OCI-LY1 (cell line): Measurements from ENCODE around the gene ZNF134.

Source experiments
- H2AFZ ChIP-seq: fragments of 200-600 bp; sonication (generic), shearing (Covaris generic); 2 replicates; pipeline ENCODE4 v1.6.0; 2014; ENCODE audit warnings: antibody characterized with exemption, mild to moderate bottlenecking, low read length
- H3F3A ChIP-seq: fragments of 200-600 bp; sonication (generic), shearing (Covaris generic); 2 replicates; pipeline ENCODE4 v1.6.0; 2014; ENCODE audit warnings: mild to moderate bottlenecking, antibody characterized with exemption, low read length, moderate library complexity; ENCODE audit not compliant: insufficient read depth
- H3K27ac ChIP-seq: fragments of 200-600 bp; sonication (generic); 2 replicates; pipeline ENCODE4 v1.5.1; 2014; ENCODE audit warnings: low read length, mixed run types, mild to moderate bottlenecking, low read depth; ENCODE audit not compliant: poor library complexity, severe bottlenecking
- H3K27me3 ChIP-seq: fragments of 200-600 bp; sonication (generic); 2 replicates; pipeline ENCODE4 v1.6.0; 2014; ENCODE audit warnings: antibody characterized with exemption, mild to moderate bottlenecking, low read length, moderate library complexity; ENCODE audit not compliant: insufficient read depth
- H3K36me3 ChIP-seq: fragments of 200-600 bp; sonication (generic); 2 replicates; pipeline ENCODE4 v1.6.1; 2014; ENCODE audit warnings: mild to moderate bottlenecking, antibody characterized with exemption, low read length, moderate library complexity, mixed read lengths; ENCODE audit not compliant: insufficient read depth
- H3K4me1 ChIP-seq: fragments of 200-600 bp; sonication (generic); 2 replicates; pipeline ENCODE4 v1.5.1; 2014; ENCODE audit warnings: mild to moderate bottlenecking, low read length, moderate library complexity; ENCODE audit not compliant: insufficient read depth, severe bottlenecking
- H3K4me2 ChIP-seq: fragments of 200-600 bp; sonication (generic), shearing (Covaris generic); 2 replicates; pipeline ENCODE4 v1.6.1; 2014; ENCODE audit warnings: low read length
- H3K4me3 ChIP-seq: fragments of 200-600 bp; sonication (generic); 2 replicates; pipeline ENCODE4 v1.5.1; 2014; ENCODE audit warnings: low read length, low read depth, mild to moderate bottlenecking, mixed read lengths; ENCODE audit not compliant: poor library complexity, severe bottlenecking
- H3K79me2 ChIP-seq: fragments of 200-600 bp; shearing (Covaris generic); 2 replicates; pipeline ENCODE4 v1.6.1; 2016; ENCODE audit warnings: mixed run types, low read length, mixed read lengths; ENCODE audit not compliant: insufficient read depth
- H3K9ac ChIP-seq: fragments of 200-600 bp; sonication (generic), shearing (Covaris generic); 2 replicates; pipeline ENCODE4 v1.6.1; 2014; ENCODE audit warnings: mild to moderate bottlenecking, low read length, mixed read lengths
- H3K9me2 ChIP-seq: fragments of 200-600 bp; sonication (generic), shearing (Covaris generic); 2 replicates; pipeline ENCODE4 v1.6.1; 2014; ENCODE audit warnings: low read depth, mild to moderate bottlenecking, low read length, mixed read lengths
- H3K9me3 ChIP-seq: fragments of 200-600 bp; shearing (Covaris generic); 2 replicates; pipeline ENCODE4 v1.6.1; 2014; ENCODE audit warnings: low read length, mixed read lengths
- H4K20me1 ChIP-seq: fragments of 200-600 bp; sonication (generic), shearing (Covaris generic); 2 replicates; pipeline ENCODE4 v1.6.0; 2016; ENCODE audit warnings: mild to moderate bottlenecking, low read length; ENCODE audit not compliant: insufficient read depth
- CTCF ChIP-seq: fragments of 200-600 bp; sonication (generic), shearing (Covaris generic); IDR thresholded peaks from 2 replicates; pipeline ENCODE4 v1.5.1; 2017; ENCODE audit warnings: mild to moderate bottlenecking, antibody characterized with exemption, low read length, moderate library complexity, mixed read lengths
- EZH2 ChIP-seq: fragments of 200-600 bp; sonication (generic), shearing (Covaris generic); IDR thresholded peaks from 2 replicates; pipeline ENCODE4 v1.8.0; 2017; ENCODE audit warnings: borderline replicate concordance, mixed run types, mild to moderate bottlenecking, antibody characterized with exemption, low read length, moderate library complexity, mixed read lengths

Gene ZNF134

GRCh38 chr19:57613941-57614743 is at the start of gene ZNF134:
TSS of gene ZNF134 (plus strand) at chr19:57614242. CDS start at chr19:57619469, 5,227 bp downstream.
- peaks cover 25% of the 10 kb centered on the region; the same call in 1 of the 2 replicates for H3K79me2 ChIP-seq
- no peaks in the 10 kb centered on the region for H3K9me2 ChIP-seq
- peaks cover 42% of the 10 kb centered on the region for H3K9me3 ChIP-seq
- peak within 1 kb of the TSS; percentile 77 for H3K9ac ChIP-seq
- no peaks in the 10 kb centered on the region for H3K27me3 ChIP-seq
- peak within 1 kb of the TSS; percentile 69 for H3K4me2 ChIP-seq
- no peak within 1 kb of the TSS for H3K27ac ChIP-seq
- H3K36me3 ChIP-seq = peaks cover 49% of the 10 kb centered on the region
- peak within 1 kb of the TSS; percentile 93 for H3K4me3 ChIP-seq
- H2AFZ ChIP-seq = peak within 1 kb of the TSS; percentile 35; the same call in 1 of the 2 replicates
- no peaks in the 10 kb centered on the region for H3F3A ChIP-seq
- no peaks in the 10 kb centered on the region for H4K20me1 ChIP-seq
- H3K4me1 ChIP-seq = peaks cover 11% of the 10 kb centered on the region
- TF ChIP-seq CTCF = no peak
- no peak for TF ChIP-seq EZH2

GRCh38 chr19:57566396-57567265 is 47.4 kb upstream of the ZNF134 start:
- peaks cover 10% of the 10 kb centered on the region for H3K36me3 ChIP-seq
- peaks cover 46% of the 10 kb centered on the region for H3K9me3 ChIP-seq
- no peak overlapping the region for H3K4me3 ChIP-seq
- H3K4me2 ChIP-seq = no peak overlapping the region
- H3K4me1 ChIP-seq = no peaks in the 10 kb centered on the region
- no peaks in the 10 kb centered on the region for H3F3A ChIP-seq
- TF ChIP-seq EZH2 (no peak), CTCF (no peak)
- no peak overlapping the region for H3K9ac ChIP-seq
- H4K20me1 ChIP-seq = no peaks in the 10 kb centered on the region
- no peaks in the 10 kb centered on the region for H3K27me3 ChIP-seq
- H3K9me2 ChIP-seq = no peaks in the 10 kb centered on the region
- H2AFZ ChIP-seq = no peak overlapping the region
- H3K27ac ChIP-seq = no peak overlapping the region
- no peaks in the 10 kb centered on the region for H3K79me2 ChIP-seq

- peaks cover 64% of the 10 kb centered on the region for H3K9me3 ChIP-seq
- H3K36me3 ChIP-seq = peaks cover 51% of the 10 kb centered on the region
Measured at GRCh38 chr19:57570707-57571106, 43.3 kb upstream of the ZNF134 start.

More at GRCh38 chr19:57570707-57571106, 43.3 kb upstream of the ZNF134 start:
- Histone ChIP-seq H3K4me2 (no peak overlapping the region), H3K9me2 (no peaks in the 10 kb centered on the region), H3K4me3 (no peak overlapping the region), H3K79me2 (no peaks in the 10 kb centered on the region), H4K20me1 (no peaks in the 10 kb centered on the region), H3F3A (no peaks in the 10 kb centered on the region), H3K9ac (no peak overlapping the region), H3K27ac (no peak overlapping the region), H2AFZ (no peak overlapping the region), H3K4me1 (no peaks in the 10 kb centered on the region), H3K27me3 (no peaks in the 10 kb centered on the region)
- no peak for TF ChIP-seq CTCF
- TF ChIP-seq EZH2 = no peak
